NCI-H1092 treated with DMSO at 0.1 percent for 48 hours (cell line): ENCODE data around the gene FAM216B.
A peak's percentile ranks its signal among the peaks of the same experiment; 100 is the strongest.
"Not testable (repeated sequence)": the region's sequence is repeated elsewhere in the genome, so short reads cannot be mapped to it uniquely, and the experiment has no call there.

Experiments used
- DNase-seq: peaks from one replicate; lab custom pipeline; 2025; lab: John Stamatoyannopoulos, UW

The FAM216B gene

DNA sequence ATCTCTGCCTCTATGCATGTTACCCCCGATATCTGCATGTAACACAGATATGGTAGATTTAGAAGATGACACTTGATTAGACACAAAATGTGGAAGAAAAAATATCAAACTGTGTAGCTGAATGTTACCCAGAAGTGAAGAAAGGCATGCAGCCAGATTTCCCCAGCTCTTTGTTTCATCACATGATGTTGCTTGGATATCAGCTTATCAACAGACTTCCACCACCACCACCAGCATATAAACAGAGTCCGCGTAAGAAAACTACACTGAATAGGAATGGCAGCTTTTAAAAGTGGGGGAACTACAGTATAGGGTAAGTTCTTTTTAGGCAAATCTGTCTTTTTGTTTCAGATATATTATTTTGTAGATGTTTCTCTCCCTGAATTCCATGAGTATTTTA is at the start of gene FAM216B:
Gene FAM216B, plus strand, starts transcription at position 233 of the 400 bp plus-strand sequence. CDS start 2,484 bp downstream, outside the sequence.
- no peak for DNase-seq

GRCh38 chr13:42732073-42732472 is 49.3 kb upstream of the FAM216B start:
- no peak for DNase-seq

- DNase-seq, result no peak
Measured at GRCh38 chr13:42733046-42733445, 48.3 kb upstream of the FAM216B start.

- no peak for DNase-seq
Measured at GRCh38 chr13:42735010-42735409, 46.4 kb upstream of the FAM216B start.

DNA sequence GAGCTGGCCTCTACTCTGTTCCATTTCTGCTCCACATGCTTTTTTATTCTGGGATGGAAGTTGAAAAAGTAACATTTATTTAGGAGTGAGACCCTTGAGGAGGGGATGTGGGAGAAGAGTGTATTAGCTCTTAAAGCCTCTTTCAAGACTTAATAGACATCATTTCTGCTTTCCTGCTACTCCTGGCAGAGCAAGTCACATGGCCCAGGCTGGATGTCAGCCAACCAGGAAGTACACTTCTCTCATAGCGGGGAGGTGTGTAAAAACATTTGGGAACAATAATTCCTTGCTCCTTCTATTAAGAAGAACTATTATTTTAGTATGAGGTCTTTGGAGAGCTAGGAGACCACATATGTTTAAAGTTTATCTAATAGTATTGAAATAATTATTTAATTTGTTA is 40.6 kb upstream of the FAM216B start:
- DNase-seq, result no peak

- no peak for DNase-seq
Measured at GRCh38 chr13:42741914-42742313, 39.5 kb upstream of the FAM216B start.

- DNase-seq, result no peak
Measured at GRCh38 chr13:42745655-42746054, 35.7 kb upstream of the FAM216B start.

DNA sequence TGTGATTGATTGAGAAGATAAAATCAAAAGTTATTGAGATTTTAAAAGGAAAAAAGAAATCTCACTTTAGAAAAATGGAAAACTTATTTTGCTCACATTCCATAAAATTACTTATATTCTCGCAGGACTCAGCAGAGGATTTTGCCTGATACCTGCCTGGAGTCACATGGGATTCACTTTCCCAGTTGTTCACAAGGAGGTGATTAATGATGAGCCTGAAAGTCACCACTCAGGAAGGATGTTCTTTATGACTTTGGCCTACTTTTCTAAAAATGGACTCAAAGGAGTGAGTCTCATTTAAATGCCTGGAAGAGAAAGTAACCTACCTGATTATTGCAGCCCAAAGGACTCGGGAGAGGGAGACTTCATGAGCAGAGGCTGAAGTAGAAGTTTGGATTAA is 34.5 kb upstream of the FAM216B start:
- DNase-seq, result no peak

GRCh38 chr13:42747399-42747873 is 33.9 kb upstream of the FAM216B start:
- DNase-seq, result no peak

DNA sequence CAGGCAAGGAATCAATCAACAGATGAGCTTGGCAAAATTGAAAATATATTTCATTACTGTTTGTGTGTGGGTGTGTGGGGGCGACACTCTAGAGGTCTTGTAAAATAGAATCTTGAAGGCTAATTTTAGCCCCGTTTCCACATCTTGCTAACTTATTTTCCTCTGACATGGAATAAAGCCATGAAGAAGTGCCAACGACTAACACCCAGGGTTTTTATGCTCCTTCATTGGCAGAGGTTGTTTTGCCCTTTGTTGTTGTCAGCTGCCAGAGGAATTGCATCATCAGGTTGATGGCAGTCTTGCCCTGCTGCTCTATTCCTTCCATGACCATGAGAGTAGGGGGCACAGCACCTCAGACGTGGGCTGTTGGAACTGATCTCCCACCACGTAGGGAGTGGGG is 30.6 kb upstream of the FAM216B start:
- DNase-seq, result no peak

DNA sequence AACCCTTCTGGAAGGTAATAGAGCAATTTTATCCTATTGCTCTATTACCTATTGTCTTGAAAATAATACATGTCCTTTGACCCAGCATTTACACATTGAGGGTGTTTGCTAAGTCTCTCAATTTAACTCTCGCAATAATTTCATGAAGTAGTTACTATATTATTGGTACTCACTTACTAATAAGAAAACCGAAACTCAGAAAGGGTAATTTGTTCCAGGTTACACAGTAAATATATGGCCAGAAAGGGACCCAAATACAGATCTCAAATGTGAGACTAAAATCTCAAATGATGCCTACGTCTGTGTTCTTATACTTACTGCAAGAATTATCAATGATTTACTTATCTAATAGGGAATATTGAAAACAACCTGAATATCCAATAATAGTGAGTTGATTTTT is 29.7 kb upstream of the FAM216B start:
- no peak for DNase-seq

DNA sequence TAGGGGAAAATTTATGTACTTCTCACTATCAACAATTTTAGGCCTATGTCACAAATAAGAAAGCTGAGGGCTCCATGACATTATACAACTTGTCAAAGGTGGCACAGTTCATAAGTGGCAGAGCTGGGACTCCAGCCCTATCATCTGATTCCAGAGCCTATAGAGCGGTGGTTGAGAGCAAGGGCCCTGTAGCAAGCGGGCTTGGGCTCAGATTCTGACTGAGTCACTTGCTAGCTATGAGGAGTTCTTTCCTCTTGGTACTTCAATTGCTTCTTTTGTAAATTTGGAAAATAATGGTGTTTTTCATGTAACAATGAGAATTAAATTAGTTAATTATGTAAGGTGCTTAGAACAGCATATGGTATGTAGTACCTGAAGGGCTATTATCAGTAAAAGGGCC is 28.7 kb upstream of the FAM216B start:
- no peak for DNase-seq

DNA sequence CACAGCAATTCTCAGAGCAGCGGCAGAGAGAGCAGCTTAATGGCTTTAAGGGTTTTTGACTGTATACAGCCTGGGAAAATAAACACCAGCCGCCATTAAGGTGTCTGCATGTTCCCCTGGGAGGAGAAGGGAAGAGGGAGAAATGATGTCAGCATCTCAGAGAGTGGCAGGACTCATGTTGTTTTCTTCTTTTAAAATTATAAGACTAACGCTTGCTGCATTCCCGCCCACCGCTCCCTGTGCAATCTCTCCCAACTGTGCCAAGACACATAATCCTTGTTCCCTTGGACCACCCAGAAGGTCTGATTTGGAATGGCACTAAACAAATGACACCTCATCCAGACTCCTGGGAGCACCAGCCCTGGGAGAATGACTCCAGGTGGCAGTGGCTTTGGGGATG is 27.7 kb upstream of the FAM216B start:
- no peak for DNase-seq

- DNase-seq, result no peak
Measured at GRCh38 chr13:42754801-42755510, 26.4 kb upstream of the FAM216B start.

DNA sequence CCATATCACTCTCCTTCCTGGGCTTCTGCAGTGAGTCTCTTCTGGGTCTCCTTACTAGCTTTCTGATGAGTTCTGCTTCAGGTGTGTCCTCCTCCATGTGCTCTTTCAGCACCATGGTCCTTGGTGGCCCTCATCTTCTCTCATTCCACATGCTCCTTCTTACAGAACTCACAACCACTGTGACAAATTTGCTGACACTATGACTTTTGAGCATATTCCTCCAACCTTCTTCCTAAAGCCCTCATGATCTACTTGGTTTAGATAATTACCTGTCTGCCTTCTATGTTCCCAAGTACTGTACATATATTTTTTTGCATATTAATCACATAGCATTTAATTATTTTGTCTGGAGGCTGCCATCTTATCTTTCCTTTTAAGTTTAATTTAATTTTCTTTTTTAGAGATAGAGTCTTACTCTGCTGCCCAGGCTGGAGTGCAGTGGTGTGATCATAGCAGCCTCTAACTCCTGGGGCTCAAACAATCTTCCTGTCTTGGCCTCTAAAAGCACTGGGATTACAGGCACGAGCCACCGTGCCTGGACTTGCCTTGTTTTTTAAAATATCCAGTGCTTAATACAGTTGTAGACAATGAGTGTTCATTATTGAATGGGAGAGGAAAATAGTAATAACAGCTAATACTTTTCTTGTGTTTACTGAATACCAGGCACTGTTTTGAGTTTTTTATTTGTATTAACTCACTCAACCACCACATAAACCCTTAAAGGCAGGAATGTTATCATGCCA is 23.5 kb upstream of the FAM216B start:
- DNase-seq, result no peak

GRCh38 chr13:42758515-42758914 is 22.9 kb upstream of the FAM216B start:
- no peak for DNase-seq

GRCh38 chr13:42760951-42761350 is 20.4 kb upstream of the FAM216B start:
- no peak for DNase-seq

GRCh38 chr13:42762251-42762650 is 19.1 kb upstream of the FAM216B start:
- DNase-seq, result no peak

- DNase-seq, result no peak
Measured at GRCh38 chr13:42762917-42763316, 18.5 kb upstream of the FAM216B start.

DNA sequence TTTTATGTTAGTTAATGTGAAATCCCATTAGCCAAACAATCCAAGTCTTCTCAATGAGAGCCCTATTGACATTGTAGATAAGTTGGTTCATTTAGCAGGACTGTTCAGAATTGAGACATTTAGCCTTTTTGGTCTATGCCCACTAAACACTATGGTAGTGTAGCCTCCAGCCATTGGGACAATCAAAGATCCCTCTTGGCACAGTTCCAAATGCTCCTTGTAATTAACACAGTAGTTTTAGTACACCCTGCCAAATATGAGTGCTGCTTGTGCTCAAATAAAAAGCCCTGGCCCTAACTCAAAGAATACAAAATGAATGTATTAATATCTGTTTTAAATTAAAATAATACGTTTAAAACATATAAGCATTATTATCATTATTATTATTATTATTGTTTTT is 15.4 kb upstream of the FAM216B start:
- peak; percentile 18 for DNase-seq

DNA sequence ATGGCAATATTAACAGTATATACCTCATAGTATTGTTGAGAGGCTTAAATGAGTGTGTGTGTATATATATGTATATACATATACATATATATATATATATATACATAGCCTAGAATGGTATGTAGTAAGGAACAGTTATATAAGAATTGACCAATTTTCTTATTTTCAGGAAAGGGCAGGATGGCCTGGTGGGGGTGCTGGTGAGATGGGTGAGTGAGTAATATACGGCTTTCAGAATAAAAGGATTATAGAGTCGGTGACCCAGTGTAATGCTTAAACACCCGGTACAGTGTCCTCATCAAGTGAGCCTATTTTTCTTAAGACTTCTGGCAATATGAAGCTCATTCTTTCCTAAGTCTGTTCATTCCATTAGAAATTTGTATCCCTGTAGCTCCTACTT is 11.7 kb upstream of the FAM216B start:
- no peak for DNase-seq

DNA sequence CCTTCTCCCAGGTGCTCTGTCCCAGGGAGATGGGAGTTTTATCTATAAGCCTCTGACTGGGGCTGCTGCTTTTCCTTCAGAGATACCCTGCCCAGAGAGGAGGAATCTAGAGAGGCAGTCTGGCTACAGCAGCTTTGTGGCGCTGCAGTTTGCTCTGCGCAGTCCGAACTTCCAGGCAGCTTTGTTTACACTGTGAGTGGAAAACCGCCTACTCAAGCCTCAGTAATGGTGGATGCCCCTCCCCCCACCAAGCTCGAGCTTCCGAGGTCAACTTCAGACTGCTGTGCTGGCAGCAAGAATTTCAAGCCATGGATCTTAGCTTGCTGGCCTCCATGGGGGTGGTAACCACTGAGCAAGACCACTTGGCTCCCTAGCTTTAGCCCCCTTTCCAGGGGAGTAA is 4.8 kb upstream of the FAM216B start:
- not testable (repeated sequence) for DNase-seq

GRCh38 chr13:42777467-42777866 is 3.9 kb upstream of the FAM216B start:
- DNase-seq, result no peak

GRCh38 chr13:42780044-42780443 is 1.3 kb upstream of the FAM216B start:
- DNase-seq, result no peak
